Ureter (tissue), 1 donor: ENCODE measurements around the gene MBD2. TPM values are rescaled to one million over a fixed set of nuclear protein-coding genes. Genes with fewer than 3 reads are reported as not detected.
"Not testable (repeated sequence)": the region's sequence is repeated elsewhere in the genome, so short reads cannot be mapped to it uniquely, and the experiment has no call there.

Experiments
- DNase-seq: peaks from one replicate; pipeline ENCODE4 v3.0.0-alpha.2; 2020; ENCODE audit warnings: low spot score
- total RNA-seq: library from RNA; stranded (reverse); gene quantifications from one replicate; pipeline ENCODE4 v1.2.4, GENCODE V29; 2023
- donor health status: DM: yes; HTN: yes; CAD: no.

The MBD2 gene
- total RNA-seq: 95.7 TPM

DNA sequence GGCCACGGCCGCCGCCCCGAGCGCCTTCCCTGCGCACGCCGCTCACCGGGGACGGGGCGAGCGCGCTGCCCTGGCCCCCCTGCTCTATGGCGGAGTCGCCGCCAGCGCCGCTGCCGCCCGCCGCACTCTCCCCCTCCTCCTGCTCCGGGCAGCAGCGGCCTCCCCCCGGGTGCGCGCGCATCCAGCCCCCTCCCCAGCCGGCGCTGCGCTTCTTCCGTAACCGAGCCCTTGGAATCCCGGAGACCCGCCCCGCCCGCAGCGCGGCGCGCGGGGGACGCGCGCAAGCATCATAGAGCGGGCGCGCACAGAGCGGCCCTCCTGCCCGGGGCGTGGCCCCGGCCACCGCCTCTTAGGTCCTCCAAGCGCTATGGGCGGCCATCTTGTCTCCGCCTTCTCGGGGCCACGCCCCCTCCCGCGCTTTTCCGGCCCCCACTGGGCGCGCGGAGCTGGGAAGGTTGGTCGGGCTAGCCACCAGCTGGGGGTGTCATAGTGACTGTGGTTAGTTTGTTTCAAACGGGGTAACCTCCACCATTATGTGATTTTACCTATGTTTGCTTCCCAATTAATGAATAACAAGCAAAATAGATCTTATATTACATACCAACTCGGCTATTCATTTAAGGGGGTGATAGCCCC is at the start of gene MBD2:
Gene MBD2 (minus strand): TSS at position 291 of the 636 bp plus-strand sequence. CDS start 110 bp downstream, at position 181.
- DNase-seq: peak; percentile 95

DNA sequence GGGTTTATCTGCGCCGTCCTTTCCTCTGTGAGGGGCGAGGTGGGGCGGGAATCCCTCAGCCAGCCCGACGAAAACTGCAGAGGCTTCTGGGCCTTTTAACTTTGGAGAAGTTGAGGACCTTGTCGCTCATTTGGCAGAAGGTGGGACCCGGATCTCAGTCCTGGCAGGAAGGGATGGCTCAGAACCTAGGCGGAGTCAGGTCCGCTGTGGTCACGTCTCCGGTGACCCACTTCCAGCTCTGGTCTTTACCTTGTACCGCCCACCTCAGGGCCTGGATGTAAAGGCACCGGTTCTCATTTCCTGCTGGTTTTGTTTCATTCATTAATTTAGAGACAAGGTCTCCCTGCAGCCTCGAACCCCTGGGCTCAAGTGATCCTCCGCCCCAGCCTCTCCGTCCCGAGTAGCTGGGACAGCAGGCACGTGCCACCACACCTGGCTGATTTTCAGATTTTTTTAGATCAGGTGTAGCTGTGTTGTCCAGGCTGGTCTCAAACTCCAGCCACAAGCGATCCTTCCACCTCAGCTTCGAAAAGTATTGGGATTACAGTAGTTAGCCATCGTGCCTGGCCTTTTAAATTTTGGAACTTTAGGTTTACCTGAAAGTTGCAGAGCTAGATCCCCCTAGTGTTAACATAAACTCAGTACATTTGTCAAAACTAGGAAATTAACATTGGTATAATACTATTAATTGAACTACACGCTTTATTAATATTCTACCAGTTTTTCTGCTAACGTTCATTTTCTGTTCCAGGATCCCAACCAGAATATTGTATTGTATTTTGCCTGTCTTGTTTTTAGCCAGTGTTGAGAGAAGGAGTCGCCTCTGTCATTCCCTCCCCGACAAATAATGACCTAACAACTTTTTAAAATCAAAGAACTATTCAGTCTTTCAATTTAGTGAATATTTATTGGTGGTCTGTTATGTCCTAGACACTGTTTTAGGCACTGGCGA is 45.7 kb upstream of the MBD2 start:
- peak; percentile 74 for DNase-seq

- no peak for DNase-seq
These were observed 44.3 kb upstream of the MBD2 start for GRCh38 chr18:54268751-54269150.

DNA sequence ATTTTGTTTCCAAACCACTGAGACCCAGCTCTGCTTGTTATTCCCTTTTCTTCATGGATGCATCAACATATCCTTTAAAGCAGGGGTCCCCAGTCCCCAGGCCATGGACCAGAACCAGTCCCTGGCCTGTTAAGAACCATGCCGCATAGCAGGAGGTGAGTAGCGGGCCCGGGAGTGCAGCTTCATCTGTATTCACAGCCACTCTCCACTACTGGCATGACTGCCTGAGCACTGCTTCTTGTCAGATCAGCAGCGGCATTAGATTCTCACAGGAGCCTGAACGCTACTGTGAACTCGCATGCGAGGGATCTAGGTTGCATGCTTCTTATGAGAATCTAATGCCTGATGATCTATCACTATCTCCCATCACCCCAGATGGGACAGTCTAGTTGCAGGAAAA is 43.2 kb upstream of the MBD2 start:
- DNase-seq: no peak

- no peak for DNase-seq
These were observed 39.5 kb upstream of the MBD2 start for GRCh38 chr18:54263904-54264336.

DNA sequence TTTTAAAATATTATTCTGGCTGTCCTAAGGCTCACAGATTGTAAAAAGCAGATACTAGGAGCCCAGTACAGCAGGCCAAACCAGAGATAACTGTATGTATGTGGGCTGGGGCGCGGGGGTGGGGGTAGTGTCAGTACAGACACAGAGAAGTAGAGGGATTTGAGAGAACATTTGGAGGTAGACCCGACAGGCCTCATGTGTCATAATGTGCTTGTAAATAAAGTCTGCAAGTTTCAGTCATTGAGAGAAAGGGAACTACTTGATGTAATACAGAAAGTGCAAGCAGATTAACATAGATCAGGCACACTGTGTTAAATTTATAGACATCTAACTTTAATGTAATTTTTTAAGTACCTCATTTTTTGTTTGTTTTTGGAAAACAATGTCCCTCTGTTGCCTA is 37.4 kb upstream of the MBD2 start:
- DNase-seq: no peak

DNA sequence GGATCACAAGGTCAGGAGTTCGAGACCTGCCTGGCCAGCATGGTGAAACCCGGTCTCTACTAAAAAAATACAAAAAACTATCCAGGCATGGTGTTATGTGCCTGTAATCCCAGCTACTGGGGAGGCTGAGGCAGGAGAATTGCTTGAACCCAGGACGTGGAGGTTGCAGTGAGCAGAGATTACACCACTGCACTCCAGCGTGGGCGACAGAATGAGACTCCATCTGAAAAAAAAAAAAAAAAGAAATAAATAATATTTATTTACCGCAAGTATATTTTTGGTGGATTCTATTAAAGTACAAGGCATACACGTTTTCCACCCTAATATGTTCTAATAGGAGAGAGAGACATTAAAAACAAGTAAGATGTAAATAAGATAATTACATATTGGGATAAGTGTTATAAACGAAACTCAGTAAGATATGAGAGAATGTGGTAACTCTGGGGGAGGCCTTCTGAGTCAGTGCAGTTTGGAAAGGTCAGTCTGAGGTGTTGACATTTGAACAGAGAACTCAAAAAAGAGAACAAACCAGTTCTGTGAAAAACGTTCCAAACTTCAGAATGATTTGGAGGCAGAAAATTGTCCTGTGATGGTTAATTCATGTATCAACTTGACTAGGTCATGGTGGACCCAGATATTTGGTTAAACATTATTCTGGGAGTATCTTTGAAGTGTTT is 36.1 kb upstream of the MBD2 start:
- no peak for DNase-seq

- not testable (repeated sequence) for DNase-seq
These were observed 33.3 kb upstream of the MBD2 start for GRCh38 chr18:54257818-54258217.

DNA sequence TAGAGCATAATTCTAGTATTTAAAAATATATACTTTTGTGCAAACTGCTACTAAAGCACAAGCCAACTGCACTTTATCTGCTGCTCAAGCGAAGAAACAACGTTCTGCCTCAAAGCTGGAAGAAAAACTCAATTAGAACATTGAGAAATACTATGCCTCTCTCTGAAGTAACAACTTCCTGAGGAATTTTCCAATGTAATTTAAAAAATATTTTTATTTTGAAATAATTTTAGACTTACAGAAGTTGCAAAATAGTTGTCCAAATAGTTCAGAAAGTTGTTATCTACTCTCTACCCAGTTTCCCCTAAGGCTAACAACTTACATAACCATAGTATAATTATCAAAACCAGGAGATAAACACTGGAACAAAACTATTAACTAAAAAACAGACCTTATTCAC is 32.5 kb upstream of the MBD2 start:
- DNase-seq: no peak

DNA sequence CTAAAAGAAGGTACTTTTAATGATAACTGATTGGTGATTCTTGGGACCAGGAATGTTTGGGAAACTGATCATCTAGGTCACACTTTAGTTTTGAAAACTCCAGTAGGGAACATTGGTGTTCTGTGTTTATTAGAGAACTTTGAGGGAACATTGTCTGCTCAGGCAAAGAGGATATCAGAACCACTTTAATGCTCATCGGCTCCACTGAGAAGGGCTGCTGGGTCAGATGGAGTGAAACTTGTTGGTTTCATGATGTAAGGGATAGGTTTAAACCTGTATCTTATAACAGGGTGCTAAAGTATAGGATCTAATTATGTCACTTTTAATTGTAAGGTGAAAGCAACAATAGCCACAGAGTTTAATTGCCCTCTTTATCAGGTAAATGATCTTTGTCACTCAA is 30.7 kb upstream of the MBD2 start:
- DNase-seq: no peak

- no peak for DNase-seq
These were observed 29.8 kb upstream of the MBD2 start for GRCh38 chr18:54254265-54254758.

DNA sequence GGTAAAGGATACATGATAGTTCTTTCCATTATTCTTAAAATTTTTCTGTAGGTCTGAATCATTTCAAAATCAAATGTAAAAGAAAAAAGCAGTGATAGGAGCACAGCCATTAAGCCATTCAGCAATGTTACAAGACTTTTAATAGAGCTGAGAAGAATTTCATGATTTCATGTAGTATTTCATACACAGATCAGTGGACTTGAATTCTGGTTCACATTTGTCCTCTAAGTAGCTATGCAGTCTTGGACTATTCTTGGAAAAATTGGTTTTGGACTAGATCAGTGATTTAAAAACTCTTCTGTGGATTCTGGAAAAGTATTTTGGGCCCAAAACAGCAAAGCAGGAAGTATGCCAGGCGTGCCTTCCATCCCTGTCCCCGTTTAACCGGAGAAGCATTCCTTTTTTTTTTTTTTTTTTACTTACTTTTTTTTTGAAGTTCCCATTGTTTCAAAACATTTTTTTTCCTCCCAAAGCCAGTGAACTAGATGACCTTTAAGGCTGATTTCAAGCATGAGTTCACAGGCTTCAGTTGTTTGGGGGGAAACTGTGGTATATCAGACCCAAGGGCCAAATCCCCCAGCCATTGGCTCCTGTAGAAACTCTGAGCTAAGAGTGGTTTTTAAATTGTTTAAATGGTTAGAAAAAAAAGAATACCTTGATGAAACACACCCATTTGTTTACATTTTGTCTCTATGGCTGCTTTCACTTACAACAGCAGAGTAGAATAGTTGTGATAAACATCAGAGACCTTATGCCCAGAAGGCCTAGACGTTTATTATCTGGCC is 27.3 kb upstream of the MBD2 start:
- DNase-seq: no peak

GRCh38 chr18:54250846-54251261 is 26.4 kb upstream of the MBD2 start:
- DNase-seq: no peak

GRCh38 chr18:54247511-54248175 is 23.2 kb upstream of the MBD2 start:
- no peak for DNase-seq

DNA sequence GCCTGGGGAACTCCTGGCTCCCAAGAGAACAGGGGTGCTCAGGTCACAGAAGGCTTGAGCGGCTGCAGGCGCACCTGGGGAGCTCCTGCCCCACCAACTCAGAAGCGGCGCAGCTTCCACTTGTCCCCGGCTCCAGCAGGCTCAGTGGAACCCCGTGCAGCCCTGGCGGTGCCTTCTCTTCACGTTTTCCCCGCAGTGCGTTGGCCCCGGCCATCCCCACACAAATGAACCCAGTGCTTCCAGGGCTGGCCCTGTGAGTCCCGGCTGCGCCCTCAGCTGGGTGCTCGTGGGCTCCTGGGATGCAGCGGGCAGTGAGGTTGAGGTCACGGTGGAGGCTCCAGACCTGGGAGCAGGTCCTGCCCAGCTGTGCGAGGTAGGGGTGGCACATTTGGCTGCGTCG is 17.9 kb upstream of the MBD2 start:
- DNase-seq: no peak

DNA sequence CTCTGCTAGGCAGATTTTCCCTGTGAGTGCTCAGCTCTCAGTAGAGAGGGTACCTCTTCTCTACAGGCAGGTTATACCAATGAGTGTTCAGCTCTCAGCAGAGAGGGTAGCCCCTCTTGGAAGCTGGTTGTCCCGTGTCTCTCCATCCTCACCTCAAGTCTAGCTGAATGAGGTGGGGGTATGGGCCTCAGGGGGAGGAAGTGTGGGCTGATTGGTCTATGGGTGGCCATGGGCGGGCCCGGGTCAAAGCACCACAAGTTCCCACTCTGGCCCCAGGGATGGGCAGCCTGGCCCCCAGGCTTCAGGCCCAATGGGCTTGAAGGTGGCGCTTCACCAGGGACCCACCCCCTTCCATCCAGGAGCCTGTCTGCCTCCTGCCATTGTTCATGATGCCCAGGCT is 17.0 kb upstream of the MBD2 start:
- no peak for DNase-seq

GRCh38 chr18:54240629-54241107 is 16.2 kb upstream of the MBD2 start:
- DNase-seq: no peak

GRCh38 chr18:54239601-54240000 is 15.1 kb upstream of the MBD2 start:
- no peak for DNase-seq

DNA sequence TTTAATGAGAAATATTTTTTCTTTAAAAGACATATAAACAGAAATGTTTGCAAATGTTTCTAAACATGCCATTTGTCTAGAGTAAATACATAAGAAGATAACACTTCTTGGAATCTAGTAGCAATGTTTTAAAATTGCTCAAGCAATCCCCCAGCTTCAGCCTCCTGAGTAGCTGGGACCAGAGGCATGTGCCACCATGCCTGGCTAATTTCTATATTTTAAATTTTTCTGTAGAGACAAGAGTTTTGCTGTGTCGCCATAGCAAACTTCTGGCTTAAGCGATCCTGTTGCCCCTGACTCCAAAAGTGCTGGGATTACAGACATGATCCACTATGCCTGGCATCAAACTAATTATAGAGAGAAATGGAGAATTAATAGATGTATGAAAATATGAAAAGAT is 14.6 kb upstream of the MBD2 start:
- no peak for DNase-seq

GRCh38 chr18:54238173-54238936 is 13.9 kb upstream of the MBD2 start:
- DNase-seq: no peak
